GM04503 (cell line): ENCODE measurements around the gene CCDC88B.

Experiments
- DNase-seq: peaks from one replicate; pipeline ENCODE4 v3.0.0-alpha.2; 2012; ENCODE audit warnings: low read depth

Gene CCDC88B

DNA sequence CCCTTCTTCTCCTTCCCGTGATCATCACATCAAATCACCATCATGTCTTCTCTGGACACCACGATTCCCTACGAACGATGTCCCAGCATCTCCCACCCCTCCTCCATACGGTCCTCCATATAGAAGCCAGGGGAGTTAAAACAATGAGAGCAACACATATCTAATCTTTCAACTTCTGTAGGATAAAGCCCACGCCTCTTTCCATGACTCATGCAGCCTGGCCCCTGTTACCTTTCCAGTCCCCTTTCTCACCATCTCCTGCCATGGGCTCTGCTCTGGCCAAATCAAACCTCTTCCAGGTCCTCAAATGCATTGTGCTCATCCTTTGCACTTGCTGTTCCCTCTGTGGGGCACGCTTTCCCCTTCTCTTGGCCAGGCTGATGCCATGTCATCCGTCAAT lies 42.6 kb downstream of the CCDC88B start:
- no peak for DNase-seq

DNA sequence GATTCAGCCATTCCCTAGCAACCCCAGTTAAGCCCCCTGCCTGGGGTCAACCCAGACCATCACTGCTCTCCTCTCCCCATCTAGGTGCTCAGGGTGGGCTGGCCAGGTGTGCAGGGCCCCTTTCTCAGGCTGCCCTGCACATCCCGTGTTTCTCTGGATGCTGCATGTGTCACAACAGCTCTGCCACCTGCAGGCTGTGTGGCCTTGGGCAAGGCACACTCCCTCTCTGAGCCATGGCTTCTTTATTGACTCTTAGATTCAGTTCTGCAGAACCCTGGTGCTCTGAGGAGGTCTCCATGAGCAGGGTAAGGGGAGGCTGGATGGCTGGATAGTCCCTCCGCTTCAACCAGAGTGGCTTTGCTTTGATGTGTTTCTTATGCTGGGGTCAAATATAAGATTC lies 43.6 kb downstream of the CCDC88B start:
- DNase-seq, result no peak

DNA sequence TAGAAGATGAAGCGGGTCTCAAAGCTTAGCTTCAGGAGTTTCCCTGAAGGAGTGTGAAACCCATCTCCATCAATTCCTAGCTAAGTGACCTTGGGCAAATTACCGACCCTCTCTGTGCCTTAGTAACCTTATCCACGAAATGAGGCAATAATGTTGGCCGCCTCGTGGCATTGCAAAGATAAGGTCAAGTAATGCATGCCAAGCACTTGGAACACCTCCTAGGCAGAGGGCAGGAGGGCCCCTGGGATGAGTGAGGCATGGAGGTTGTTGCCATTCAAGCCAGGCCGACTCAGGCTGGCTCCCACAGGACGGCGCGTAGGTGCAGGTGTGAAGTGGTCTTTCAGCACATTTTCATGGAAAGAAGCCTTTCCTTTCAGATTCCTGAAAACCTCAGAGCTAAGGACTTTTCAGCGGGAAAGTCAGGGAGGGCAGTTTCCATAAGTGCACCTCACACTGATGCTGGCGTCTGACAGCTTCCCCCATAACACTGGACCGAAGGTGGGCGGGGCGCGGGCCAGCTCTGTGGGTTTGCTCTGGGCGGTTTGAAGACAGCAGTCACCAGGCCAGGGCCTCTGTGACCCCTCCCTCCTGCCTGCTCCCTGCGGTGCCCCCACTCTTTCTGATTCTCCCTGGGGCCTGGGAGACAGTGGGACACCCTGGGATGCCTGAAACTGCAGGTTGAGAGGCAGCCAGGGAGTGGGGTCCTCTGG lies 44.2 kb downstream of the CCDC88B start:
- DNase-seq, result no peak

DNA sequence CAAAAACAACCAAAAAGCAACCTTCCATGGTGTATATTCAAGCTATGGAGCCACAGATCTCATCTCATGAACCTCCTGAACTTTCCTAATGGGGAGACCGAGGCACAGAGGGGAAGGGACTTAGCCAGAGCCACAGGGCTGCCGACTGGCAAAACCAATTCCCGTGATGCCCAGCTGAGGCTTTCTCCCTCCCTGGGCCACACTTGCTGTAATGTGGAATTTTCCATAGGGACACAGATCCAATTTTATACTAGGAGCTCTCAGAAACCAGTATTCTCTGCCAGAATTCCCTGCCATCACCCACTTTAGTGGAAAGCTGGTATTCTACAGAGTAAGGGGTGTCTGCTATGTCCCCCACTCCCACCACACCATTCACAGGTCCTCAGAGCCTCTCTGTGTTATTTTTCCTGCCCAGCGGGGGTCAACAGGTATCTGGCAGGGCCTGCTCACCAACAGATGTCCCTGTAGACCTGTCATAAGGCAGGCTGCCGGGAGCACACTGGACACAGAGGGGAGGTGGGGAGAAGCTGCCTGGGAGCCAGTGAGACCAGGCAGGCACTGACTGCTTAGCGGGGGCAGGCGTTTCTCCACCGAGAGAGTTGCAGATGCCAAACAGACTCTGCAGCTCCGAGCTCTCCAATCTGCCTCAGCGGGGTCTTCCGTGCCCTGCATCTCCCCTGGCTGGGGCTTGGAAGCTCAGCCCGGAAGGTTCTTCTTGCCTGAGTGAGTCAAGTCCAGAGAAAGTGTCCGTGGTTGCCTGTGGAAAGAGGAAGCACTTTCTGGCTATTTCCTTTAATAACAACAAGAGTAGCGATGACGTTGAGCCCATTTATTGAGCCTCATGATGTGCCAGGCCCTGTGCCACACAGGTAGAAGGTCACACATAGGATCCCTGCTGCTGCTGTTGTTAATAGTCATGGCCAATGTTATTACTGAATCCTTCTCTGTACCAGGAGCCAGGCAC lies 45.3 kb downstream of the CCDC88B start:
- no peak for DNase-seq

DNA sequence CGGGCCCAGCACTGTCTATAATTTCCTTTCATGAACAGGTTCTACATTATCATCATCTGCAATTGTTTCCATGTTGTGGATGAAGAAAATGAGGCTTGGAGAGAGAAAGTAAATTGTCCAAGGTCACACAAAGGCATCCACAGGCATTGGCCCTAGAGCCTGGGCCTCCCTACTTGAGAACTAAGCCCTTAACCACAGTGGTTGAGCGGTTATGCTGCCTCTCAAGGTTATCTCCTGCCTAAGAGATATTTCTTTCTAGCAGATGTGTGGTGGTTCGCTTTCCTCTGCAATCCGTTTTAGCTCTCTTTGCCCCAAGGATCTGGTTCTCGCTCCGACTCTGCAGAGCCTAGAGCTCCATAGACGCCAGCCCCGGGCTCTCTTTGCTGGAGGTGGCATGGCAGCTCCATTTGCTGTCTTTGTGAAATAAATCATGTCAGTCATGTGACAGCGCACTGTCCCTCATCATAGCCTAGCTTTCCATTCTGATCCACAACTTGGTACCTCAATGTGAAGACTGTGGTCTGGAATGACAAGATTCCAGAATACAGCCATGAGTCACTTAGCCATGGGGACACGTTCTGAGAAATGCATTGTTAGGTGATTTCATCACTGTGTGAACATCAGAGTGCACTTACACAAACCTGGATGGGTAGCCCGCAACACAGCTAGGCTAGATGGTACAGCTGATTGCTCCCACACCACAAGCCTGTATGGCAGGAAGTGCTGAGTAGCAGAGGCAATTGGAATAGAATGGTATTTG lies 46.1 kb downstream of the CCDC88B start:
- DNase-seq, result peak; percentile 34

DNA sequence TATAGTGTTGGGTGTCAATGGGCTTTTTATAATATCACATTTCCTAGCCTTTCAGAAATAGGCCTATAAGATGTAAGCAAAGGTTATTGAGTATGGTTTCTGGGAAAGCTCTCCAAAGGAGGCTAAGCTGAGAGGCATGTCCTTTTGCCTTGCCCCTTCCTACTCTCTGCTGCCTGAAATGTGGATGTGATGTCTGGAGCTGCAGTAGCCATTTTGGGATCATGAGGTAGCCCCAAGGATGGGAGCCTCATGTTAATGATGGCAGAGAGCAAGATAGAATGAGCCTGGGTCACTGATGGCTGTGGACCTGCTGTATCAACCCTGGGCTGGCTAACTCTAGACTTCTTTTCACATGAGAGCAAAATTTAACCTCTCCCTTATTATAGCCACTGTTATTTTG lies 47.9 kb downstream of the CCDC88B start:
- DNase-seq, result no peak

DNA sequence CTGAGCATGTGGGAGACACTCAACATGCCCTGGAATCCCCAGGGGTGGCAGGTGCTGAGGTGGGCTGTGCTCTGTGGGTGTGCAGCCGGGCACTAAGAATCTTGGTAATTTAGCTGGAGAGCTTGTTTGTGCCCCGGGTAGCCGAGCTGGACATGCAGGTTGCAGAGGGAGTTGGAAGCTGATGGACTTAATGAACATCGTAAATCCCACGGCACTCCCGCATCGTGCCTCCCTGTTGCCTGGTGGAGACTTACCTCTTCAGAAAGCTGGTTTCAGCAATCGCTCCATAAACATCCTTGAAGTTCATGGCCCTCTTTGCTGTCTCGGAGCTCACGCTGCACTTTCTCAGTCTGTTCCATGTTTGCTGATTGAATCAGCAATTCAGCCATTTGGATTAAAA lies 48.9 kb downstream of the CCDC88B start:
- DNase-seq, result no peak

DNA sequence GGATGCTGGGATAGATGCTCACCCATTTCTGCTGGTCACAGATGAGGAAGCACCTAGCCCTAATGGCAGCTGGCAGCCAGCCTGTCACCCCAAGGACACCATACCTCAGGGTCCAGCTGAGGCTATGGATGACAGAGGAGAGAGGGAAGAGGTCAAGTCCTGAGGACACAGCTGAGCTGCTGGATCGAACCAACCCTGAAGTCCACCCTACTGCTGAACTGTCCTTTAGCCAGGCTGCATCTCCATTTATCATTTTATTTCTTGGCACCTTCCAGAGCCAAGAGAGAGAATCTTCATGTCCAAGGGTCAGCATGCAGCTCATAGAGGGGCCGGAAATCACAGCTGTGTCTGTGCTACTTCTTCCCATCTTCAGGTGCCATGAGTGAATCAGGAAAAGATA lies 49.8 kb downstream of the CCDC88B start:
- no peak for DNase-seq

DNA sequence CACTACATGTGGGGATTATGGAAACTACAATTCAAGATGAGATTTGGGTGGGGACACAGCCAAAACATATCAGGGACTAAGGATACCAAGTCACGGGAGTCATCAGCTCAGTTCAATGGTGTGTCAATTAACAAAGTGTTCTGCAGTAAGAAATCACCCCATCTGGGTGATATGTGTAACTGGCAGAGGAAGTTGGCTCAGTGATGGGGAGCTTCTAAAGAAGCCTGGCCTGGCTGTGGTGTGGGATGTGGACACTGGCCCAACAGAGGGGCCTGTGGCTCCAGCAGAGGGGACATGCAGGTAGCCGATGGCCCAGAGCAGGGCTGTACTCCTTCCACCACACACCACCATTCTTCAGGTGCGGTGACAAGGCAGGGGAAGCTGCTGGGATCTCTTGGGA lies 50.6 kb downstream of the CCDC88B start:
- no peak for DNase-seq

DNA sequence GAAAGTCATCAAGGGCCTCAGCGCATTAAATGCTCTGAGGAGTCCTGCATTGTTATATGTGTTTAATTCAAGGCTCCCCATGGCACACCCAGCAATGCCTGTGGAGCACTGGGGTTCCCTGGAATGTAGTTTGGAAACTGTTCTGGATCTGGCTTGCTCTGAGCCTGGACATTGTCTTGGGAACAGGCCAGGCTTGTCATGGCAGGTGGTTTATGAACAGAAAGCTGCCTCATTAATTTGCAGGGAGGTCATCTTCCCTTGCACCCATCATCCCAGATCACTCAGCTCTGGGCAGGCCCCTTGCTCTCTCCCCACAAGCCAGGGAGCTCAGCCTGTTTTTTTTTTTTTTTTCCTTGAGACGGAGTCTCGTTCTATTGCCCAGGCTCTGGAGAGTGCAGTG lies 51.8 kb downstream of the CCDC88B start:
- DNase-seq, result no peak

DNA sequence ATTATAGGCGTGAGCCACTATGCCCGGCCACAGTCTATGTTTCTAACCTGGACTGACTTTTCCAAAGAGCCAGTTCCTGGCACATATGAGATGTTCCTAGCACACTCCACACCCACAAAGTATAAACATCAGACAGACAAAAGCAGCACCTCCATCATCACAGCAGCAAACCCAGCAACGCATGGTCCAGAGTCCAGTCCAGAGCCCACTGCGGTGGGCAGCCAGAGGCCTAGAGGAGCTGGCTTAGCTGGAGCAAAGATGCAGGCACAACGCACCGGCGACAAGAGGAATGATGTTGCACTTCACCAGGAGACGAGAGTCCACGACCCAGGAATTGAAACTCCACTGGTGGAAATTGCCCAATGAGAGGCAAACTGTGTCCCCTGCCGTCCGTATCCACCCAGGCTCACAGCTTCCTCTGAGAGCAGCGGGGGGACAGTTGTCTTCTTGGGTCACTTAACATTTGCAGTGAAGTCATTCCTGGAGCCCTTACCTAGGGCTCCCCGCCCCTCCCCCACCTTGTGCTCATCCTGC lies 55.6 kb downstream of the CCDC88B start:
- DNase-seq, result no peak

DNA sequence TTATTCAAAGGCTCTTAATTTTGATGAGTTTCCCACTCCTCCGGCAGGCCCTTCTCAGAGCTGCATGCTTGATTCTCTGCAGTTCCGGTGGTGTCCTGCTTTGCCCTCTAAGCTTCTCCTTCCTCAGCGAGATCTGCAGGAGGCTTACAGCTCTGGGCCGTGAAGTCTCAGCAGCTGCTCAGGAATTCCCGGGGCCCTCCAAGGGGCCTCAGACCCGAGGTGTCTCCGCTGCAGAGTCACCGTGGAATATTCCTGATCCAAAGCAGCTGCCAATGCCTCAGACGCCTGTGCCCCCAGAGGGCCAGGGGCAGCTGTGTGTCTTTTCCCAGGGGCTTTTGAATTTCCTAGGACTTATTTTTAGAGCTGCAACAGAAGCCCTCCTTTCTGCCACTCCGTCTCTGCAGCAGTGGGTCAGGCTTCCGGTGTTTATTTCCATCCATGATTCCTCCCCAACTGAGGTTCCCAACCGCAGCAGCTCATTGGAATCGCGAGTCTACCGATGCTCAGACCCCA lies 56.1 kb downstream of the CCDC88B start:
- DNase-seq, result no peak

DNA sequence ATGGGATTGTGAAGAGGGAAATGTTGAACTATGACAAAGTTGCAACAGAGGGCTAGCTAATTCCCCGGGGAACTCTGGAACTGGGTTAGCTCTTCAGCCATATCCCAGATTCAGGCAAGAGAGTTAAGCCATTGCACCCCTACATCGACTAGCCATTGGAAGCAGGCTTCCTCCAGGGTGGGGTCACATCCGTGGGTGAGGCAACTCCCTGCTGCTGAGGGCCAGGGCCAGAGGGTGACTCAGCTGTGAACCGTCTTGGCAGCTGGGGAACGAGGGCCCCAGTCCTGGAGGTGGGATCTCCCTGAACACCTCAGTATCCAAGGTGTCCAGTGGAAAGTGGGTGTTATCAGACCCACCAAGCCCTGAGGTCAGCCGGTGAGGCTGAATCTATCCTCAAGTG lies 60.1 kb downstream of the CCDC88B start:
- DNase-seq, result no peak

DNA sequence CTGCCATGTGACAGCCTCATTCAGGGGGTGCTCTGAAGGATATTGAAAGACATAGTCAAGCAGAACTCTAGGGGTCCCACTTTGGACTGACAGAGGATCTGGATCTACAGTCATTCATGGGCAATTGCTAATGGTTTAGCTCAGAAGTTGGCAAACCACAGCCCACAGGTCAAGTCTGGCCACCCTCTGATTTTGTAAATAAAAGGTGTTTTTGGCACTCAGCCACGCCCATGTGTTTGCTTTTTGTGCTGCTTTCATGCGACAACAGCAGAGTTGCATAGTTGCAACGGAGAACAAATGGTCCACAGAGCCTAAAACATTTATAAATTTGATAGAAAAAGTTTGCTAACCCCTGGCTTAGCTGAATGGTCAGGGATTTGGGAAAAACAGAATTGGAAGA lies 60.7 kb downstream of the CCDC88B start:
- no peak for DNase-seq

DNA sequence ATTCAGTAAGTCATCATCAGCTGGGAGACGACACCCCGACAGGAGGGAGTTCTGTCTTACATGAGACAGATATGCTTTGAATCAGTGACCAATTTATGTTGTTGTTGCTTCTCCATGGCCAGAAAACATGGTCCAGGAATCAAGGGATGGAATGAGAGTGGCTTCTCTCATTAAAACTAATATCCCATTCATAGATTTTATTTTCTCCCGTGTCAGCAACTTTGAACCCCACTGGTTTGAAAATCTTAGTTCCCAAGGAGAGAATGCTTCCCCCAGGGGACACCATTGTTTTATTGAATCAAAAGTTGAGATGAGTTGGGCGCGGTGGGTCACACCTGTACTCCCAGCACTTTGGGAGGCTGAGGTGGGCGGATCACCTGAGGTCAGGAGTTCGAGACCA lies 61.8 kb downstream of the CCDC88B start:
- DNase-seq, result no peak

DNA sequence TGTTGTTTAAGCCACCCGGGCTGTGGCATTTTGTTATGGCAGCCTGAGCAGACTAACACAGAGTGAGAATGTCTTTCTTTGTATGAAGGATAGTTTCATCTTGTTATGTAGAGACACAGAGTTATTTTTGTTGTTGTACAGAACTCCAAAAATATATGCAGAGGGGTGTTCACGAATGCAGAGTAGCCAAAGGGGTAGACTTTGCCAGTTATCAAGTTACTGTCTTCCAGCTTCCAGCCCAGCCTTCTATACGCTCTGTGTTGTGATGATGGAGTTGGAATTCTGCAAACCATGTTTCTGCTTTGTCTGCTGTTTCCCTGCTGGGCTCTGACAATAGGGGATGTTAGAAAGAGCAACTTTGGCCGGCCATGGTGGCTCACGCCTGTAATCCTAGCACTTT lies 63.1 kb downstream of the CCDC88B start:
- no peak for DNase-seq

DNA sequence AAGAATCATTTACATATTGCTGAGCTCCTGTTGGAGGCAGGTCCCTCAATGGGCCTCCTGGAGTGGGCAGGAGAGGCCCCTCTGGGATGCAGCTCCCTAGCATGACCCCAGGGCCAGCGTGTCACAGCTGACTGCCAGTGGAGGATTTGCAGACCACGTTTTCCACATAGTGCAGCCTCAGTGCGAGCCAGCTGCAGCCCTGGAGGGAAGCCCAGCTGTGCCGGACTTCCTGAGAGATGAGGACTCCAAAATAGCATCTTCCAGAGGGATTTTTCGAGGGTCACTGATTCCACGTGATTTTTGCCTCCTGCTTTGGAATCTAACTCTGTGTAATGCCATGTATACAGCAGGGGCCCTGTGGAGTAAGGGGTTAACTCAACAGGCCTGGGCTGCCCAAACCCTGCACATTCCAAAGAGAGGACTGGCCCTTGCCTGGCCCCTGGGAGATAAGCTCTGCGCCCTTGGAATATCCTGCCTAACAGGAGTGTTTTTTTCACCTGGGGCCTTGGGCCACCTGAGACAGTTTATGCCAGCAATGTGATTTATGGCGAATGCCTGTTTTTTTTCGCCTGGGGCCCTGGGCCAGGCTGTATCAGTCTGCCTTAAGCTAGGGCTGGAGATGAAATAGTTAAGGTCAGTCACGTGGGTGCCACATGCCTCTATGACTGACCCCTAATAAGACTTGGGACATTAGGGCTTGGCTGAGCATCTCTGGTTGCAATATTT lies 66.4 kb downstream of the CCDC88B start:
- no peak for DNase-seq
